OCI-LY3 (cell line): ENCODE results near the gene C2CD4A.

Experiments
- CTCF ChIP-seq: fragments of 200-600, 300-600 bp; sonication (generic); IDR thresholded peaks from 2 replicates; pipeline ENCODE4 v1.5.1; 2014; ENCODE audit warnings: antibody characterized with exemption, low read length, low read depth
- EZH2phosphoT487 ChIP-seq: fragments of 200-600 bp; shearing (Covaris generic); IDR thresholded peaks from 2 replicates; pipeline ENCODE4 v1.6.1; 2018; ENCODE audit warnings: antibody characterized with exemption, mixed run types, low read depth

- TF ChIP-seq CTCF (no peak), EZH2phosphoT487 (no peak)
These were observed 39.3 kb downstream of the C2CD4A start for GRCh38 chr15:62106096-62106495.
